GM10248 (cell line): ENCODE results near the gene CDHR4.

ENCODE experiments used
- CTCF ChIA-PET: fragments of 300-600 bp; sonication (Branson Sonifier 250); formaldehyde crosslinking; extraction: SDS; loops from one replicate; lab custom pipeline; 2021; ENCODE audit warnings: antibody characterized with exemption; lab: Yijun Ruan, JAX
- POLR2A ChIA-PET: fragments of 350-650 bp; sonication (Branson Sonifier 250); formaldehyde crosslinking; extraction: SDS; loops from one replicate; lab custom pipeline; 2020; ENCODE audit warnings: antibody characterized with exemption; lab: Yijun Ruan, JAX
- DNase-seq: peaks from one replicate; pipeline ENCODE4 v3.0.0; 2012; ENCODE audit errors: extremely low spot score
- CTCF ChIP-seq: IDR thresholded peaks from 2 replicates; pipeline ENCODE4 v1.5.1; 2012; ENCODE audit warnings: mild to moderate bottlenecking, low read depth; ENCODE audit errors: extremely low read depth, missing control alignments, control extremely low read depth

Gene CDHR4

GRCh38 chr3:49775538-49775937, 24.1 kb downstream of the CDHR4 start:
- CTCF ChIA-PET: interaction anchor here (0.9 kb wide), 1 partner anchor 31 kb away, joined by 3 read pairs; no protein-coding TSS in a partner anchor
- DNase-seq: no peak
- no peak for TF ChIP-seq CTCF
- POLR2A ChIA-PET: no interaction called here

GRCh38 chr3:49772703-49773102, 27.0 kb downstream of the CDHR4 start:
- no peak for DNase-seq
- ChIA-PET CTCF (interaction anchor here (0.7 to 2.0 kb wide), 3 partner anchors 15 to 68 kb away, joined by 3 to 5 read pairs (median 3); no protein-coding TSS in a partner anchor), POLR2A (no interaction called here)
- no peak for TF ChIP-seq CTCF

GRCh38 chr3:49771340-49771938, 28.2 kb downstream of the CDHR4 start:
- CTCF ChIA-PET: interaction anchor here (0.6 kb wide), 1 partner anchor 32 kb away, joined by 3 read pairs; the partner anchor contains the start of gene INKA1
- TF ChIP-seq CTCF: no peak
- DNase-seq: no peak
- POLR2A ChIA-PET: no interaction called here

GRCh38 chr3:49769926-49770325, 29.7 kb downstream of the CDHR4 start:
- no peak for TF ChIP-seq CTCF
- no peak for DNase-seq
- ChIA-PET POLR2A (interaction anchor here (0.6 kb wide), 1 partner anchor 512 kb away, joined by 13 read pairs; no protein-coding TSS in a partner anchor), CTCF (interaction anchor here (1.3 to 1.5 kb wide), 2 partner anchors 18 to 34 kb away, joined by 4 to 5 read pairs; partner anchors contain the start of gene INKA1)

- TF ChIP-seq CTCF: no peak
- no peak for DNase-seq
- ChIA-PET POLR2A (no interaction called here), CTCF (interaction anchor here (1.0 to 1.5 kb wide), 3 partner anchors 15 to 34 kb away, joined by 3 to 5 read pairs (median 4); partner anchors contain the start of gene INKA1)
Observed at GRCh38 chr3:49769286-49769915, 30.3 kb downstream of the CDHR4 start.

- TF ChIP-seq CTCF: no peak
- CTCF ChIA-PET: no interaction called here
- POLR2A ChIA-PET: no interaction called here
Observed at GRCh38 chr3:49763981-49764380, 35.7 kb downstream of the CDHR4 start.

More at GRCh38 chr3:49763981-49764380, 35.7 kb downstream of the CDHR4 start:
- DNase-seq: no peak
